ENCODE measurements around the gene PTGER3. TPM values are rescaled to one million over a fixed set of nuclear protein-coding genes. Genes with fewer than 3 reads are reported as not detected.

PTGER3 gene
- total RNA-seq, 1 donor = 1.5 TPM

DNA sequence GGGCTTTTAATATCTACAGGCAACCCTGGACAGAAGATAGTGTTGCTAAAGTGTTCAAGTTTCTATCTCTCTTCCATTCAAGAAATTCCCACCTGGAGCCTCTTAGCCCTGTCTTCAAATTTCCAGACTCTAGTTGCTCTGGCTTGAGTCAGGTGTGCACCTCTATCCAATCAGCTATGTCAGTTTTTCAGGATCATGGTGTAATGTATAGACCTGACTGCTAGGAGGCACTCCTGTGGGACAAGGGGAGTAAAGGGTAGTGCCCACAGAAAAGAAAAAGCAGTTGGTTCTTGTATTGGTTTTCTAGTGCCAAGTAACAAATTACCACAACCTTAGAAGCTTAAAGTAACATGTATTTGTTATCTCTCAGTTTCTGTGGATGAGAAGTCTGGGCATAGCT lies 39.4 kb upstream of the PTGER3 start:
- DNase-seq (ENCODE audit: low read depth) = no peak
- TF ChIP-seq CTCF (IDR thresholded peaks at IDR 0.05; ENCODE audit: insufficient read depth, low read length) = peak; percentile 7
- H3K4me3 ChIP-seq (ENCODE audit: low read depth, low read length) = no peak overlapping the region

DNA sequence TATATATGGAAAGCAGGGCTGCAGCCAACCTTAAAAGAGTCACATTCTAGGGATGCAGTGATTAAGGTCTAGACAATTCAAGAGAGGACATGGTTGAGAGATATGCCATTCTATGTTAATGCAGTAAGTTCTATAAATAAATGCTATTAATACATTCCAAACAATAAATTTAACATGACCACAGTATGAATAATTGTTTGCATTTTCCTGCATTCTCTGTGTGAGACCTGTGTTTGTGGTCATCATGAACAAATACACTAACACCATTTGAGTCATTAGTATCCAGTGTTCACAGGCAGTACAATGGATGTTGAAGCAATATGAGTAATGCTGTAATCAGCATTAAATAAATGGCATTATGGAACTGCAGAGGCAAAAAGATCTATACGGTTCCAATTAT lies 38.7 kb upstream of the PTGER3 start:
- TF ChIP-seq CTCF (IDR thresholded peaks at IDR 0.05; ENCODE audit: insufficient read depth, low read length) = no peak
- peak; percentile 41 for DNase-seq (ENCODE audit: low read depth)
- no peak overlapping the region for H3K4me3 ChIP-seq (ENCODE audit: low read depth, low read length)

- TF ChIP-seq CTCF (IDR thresholded peaks at IDR 0.05; ENCODE audit: insufficient read depth, low read length) = no peak
- no peak overlapping the region for H3K4me3 ChIP-seq (ENCODE audit: low read depth, low read length)
- peak; percentile 47 for DNase-seq (ENCODE audit: low read depth)
These were observed 35.7 kb upstream of the PTGER3 start for GRCh38 chr1:71083271-71083670.

GRCh38 chr1:71081697-71082080 lies 34.1 kb upstream of the PTGER3 start:
- TF ChIP-seq CTCF (IDR thresholded peaks at IDR 0.05; ENCODE audit: insufficient read depth, low read length) = no peak
- no peak for DNase-seq (ENCODE audit: low read depth)

DNA sequence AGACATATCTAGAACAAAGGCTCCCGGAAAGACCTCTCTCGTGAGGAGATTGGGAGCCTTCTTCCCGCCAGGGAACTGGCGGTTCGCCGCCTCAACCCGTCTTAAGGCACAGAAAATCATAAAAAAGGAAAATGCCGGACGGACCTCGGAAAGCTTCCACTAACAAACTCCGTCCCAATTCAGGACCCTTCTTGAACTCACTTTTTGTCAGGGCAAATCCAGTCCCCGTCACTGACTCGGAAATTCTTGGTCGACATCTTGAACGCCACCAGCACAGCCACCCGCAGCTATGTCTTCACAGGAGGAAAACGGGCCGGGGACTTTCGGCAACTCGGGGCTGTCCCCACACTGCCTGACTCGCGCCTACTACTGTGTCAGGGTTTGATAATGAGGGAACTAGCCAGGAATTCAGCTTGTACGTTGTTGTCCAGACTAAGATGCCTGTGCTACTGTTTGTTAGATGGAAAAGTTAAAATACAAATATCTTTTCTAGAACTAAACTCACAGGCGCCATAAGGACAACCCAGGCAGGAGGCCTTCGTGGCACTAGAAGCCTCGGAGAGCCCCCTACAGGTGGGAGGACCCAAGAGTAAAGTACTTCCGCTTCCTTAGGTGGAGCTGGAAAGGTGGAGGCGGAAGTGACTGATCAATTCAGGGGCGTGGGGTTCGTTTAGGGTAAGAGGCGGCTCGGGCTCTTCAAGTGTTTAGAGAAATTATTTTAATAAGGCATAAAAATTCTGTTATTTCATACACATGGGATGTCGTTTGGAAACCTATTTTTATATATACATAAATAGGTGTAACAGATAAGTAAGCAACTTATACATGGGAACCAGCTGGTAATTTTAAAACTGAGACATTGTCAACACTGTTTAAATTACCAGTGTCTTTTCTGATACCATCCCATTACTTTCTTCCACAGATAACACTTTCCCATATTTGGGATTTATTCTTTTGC lies 33.4 kb upstream of the PTGER3 start, which contains the start of gene ZRANB2:
Gene ZRANB2, minus strand, starts transcription at position 297 of the 958 bp plus-strand sequence. Its CDS starts 40 bp downstream, at position 257.
- TF ChIP-seq CTCF (IDR thresholded peaks at IDR 0.05; ENCODE audit: insufficient read depth, low read length) = peak; percentile 63
- peak; percentile 98 for DNase-seq (ENCODE audit: low read depth)

More at GRCh38 chr1:71081697-71082080, 34.1 kb upstream of the PTGER3 start:
- peak overlapping the region; percentile 86 for H3K4me3 ChIP-seq (ENCODE audit: low read depth, low read length)

GRCh38 chr1:71080230-71080738 lies 32.7 kb upstream of the PTGER3 start:
- no peak for TF ChIP-seq CTCF (IDR thresholded peaks at IDR 0.05; ENCODE audit: insufficient read depth, low read length)
- peak; percentile 14 for DNase-seq (ENCODE audit: low read depth)
- peak overlapping the region; percentile 86 for H3K4me3 ChIP-seq (ENCODE audit: low read depth, low read length)

More for the DNA sequence above, 33.4 kb upstream of the PTGER3 start, which contains the start of gene ZRANB2:
- peak within 1 kb of the TSS; percentile 86 for H3K4me3 ChIP-seq (ENCODE audit: low read depth, low read length)

All from fibroblast of the aortic adventitia (primary cell).